K562 (cell line): ENCODE data around the gene C4BPB.

Source experiments
- CTCF ChIP-seq, 3 experiments: IDR thresholded peaks in 2 of 3; conservative IDR thresholded peaks in 1 of 3; 2 replicates each; pipeline ENCODE4 v1.5.1; 2011 to 2012; ENCODE audit warnings: low read length in 3 of 3, mild to moderate bottlenecking in 3 of 3, control low read depth in 2 of 3, improper control_type of control experiment in 1 of 3, inconsistent platforms in 1 of 3, low read depth in 1 of 3, mixed read lengths in 1 of 3, moderate library complexity in 1 of 3; ENCODE audit not compliant: insufficient read depth in 2 of 3
- ZNF830 ChIP-seq: fragments of 250-450 bp; sonication (Bioruptor Pico); IDR thresholded peaks from 2 replicates; pipeline ENCODE4 v1.5.0; 2021; ENCODE audit warnings: mild to moderate bottlenecking

DNA sequence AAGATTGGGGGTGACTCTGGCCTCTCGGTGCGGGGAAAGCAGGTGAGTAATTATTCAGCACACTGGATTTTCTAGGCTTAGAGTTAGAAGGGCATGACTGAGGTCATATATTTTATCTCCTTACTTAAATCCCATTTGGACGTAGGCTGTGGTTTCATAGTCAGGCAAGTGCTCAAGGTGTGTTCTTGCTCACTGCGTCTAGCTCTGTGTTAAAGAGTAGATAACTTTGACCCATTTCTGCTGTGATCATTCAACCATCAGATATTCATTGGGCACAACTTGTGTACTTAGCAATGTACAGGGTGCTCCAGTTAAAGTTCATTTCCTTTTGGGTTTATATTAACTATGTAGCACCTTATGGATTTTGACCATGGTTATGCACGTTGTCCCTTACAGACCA lies 21.0 kb upstream of the C4BPB start:
- no peak for TF ChIP-seq CTCF (IDR thresholded peaks at IDR 0.05 in 2 of 3, conservative IDR thresholded peaks at IDR 0.05 in 1 of 3; ENCODE audit: insufficient read depth in 2 of 3, low read depth in 1 of 3, low read length in 3 of 3)
- no peak for TF ChIP-seq ZNF830 (CRISPR knock-in tag)
